GM18499 (cell line): Measurements from ENCODE around the gene LYSMD2.
"Not testable (repeated sequence)": the region's sequence is repeated elsewhere in the genome, so short reads cannot be mapped to it uniquely, and the experiment has no call there.

Source experiments
- ATAC-seq: cut with Tn5 transposase; IDR thresholded peaks from one replicate; pipeline ENCODE4 v1.9.1; 2021; ENCODE audit warnings: moderate number of reproducible peaks; ENCODE audit not compliant: insufficient read depth, unreplicated experiment

LYSMD2 gene, protein sequence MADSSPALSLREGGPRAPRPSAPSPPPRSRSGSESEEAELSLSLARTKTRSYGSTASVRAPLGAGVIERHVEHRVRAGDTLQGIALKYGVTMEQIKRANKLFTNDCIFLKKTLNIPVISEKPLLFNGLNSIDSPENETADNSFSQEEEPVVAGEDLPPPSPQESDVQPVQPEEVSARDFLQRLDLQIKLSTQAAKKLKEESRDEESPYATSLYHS

GRCh38 chr15:51737522-51738305, at the start of gene LYSMD2:
Gene LYSMD2, minus strand, starts transcription at chr15:51737655. Its CDS starts 33 bp downstream, at chr15:51737622.
- ATAC-seq: no peak

DNA sequence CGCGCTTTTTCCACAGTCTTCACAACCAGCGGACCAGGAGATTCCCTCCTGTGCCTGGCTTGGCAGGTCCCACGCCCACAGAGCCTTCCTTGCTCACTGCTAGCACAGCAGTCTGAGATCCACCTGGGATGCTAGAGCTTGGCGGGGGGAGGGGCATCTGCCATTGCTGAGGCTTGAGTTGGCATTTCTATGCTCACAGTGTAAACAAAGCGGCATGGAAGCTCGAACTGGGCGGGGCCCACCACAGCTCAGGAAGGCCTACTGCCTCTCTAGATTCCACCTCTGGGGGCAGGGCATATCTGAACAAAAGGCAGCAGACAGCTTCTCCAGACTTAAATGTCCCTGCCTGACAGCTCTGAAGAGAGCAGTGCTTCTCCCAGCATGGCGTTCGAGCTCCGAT, 49.7 kb upstream of the LYSMD2 start:
- ATAC-seq: not testable (repeated sequence)

- no peak for ATAC-seq
These were observed 46.5 kb upstream of the LYSMD2 start for GRCh38 chr15:51783967-51784366.

GRCh38 chr15:51782357-51782896, 45.0 kb upstream of the LYSMD2 start:
- no peak for ATAC-seq

DNA sequence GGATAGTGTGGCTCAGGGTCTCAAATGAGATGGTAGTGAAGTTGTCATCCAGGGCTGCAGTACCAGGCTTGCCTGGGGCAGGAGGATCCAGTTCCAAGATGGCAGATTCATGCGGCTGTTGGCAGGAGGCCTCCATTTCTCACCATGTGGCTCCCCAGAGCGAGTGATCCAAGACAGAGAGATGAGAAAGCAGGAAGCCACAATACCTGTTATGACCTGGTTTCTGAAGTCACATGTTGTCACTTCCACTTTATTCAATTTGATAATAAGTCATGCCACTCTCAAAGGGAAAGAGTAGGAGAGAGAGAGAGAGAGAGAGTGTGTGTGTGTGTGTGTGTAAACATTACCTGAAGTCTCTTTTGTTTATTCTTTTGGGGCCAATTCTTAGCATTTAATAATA, 44.1 kb upstream of the LYSMD2 start:
- no peak for ATAC-seq

DNA sequence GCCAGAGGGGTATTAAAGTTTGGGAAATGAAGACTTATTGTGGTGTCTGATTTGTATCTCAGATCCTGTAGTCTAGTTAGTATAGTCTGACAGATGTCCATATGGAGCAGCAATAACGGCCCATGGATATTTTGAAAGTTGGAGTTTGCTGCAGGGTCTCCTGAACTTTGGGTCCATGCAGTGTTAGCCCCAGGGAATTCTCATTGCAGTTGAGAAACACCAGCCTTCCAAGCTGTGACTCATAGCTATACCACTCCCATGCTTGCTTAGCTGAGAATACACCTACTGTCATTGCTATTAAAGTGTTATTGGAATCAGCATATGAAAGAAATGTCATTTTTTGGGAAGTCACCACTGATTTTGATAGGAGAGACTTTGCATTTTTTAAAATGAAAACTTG, 43.2 kb upstream of the LYSMD2 start:
- ATAC-seq: no peak

- no peak for ATAC-seq
These were observed 39.6 kb upstream of the LYSMD2 start for GRCh38 chr15:51776952-51777569.

DNA sequence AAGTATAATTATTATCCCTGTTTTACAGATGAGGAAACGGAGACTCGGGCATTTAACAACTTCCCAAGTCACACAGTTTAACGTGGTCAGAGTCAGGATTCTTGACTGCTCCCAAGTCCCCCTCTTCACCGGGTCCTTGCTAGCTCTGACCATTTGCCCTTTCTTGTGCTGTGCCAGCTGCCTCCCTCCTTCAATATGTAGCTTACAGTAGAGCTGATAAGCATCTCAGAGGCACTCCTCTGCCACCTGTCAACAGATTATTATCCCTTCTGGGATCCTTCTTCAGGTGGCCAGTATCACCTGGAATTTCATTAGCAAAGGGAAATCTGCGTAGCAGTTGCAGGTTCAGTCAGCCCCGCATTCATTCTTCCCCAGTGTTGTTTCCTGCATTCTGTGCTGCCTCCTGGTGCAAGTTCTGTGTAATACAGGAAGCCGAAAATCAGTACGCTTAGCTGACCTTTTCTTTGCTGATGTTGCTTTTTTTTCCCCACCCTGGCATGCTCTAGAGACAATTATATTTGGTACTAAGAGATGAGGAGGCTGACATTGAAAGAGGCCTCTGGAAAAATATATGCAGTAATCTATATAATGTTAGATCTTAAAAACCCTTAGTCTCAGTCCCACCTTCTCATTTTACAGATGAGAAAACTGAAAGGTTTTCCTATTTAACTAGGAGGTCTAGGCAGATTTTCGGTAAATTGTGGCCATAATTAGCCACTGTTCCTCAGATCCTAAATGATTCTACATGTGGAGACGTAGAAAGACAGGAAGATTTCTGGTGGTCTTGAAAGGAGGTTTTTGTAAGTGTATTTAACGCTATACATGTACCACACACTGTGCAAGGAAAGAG, 38.7 kb upstream of the LYSMD2 start:
- no peak for ATAC-seq

- no peak for ATAC-seq
These were observed 37.5 kb upstream of the LYSMD2 start for GRCh38 chr15:51774916-51775315.

GRCh38 chr15:51771773-51772172, 34.3 kb upstream of the LYSMD2 start:
- ATAC-seq: no peak

GRCh38 chr15:51770902-51771301, 33.4 kb upstream of the LYSMD2 start:
- ATAC-seq: no peak

DNA sequence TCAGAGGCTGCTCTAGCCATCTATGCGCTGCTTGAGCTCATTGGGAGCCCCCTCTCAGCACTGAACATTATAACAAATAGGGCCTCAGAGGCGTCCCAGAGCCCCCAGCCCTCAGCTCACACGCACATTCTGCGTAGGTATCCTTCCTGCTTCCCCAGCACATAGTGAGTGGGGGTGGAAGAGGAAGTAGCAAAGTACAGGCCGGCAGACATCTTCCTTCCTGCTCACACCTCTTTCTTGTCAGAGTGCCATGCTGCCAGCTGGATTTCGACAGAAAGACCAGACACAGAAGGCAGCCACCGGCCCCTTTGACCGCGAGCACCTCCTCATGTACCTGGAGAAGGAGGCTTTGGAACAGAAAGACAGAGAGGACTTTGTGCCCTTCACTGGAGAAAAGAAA, 30.6 kb upstream of the LYSMD2 start:
- ATAC-seq: no peak

- no peak for ATAC-seq
These were observed 28.9 kb upstream of the LYSMD2 start for GRCh38 chr15:51766341-51766740.

GRCh38 chr15:51765751-51766150, 28.3 kb upstream of the LYSMD2 start:
- no peak for ATAC-seq

GRCh38 chr15:51760805-51761204, 23.4 kb upstream of the LYSMD2 start:
- no peak for ATAC-seq

DNA sequence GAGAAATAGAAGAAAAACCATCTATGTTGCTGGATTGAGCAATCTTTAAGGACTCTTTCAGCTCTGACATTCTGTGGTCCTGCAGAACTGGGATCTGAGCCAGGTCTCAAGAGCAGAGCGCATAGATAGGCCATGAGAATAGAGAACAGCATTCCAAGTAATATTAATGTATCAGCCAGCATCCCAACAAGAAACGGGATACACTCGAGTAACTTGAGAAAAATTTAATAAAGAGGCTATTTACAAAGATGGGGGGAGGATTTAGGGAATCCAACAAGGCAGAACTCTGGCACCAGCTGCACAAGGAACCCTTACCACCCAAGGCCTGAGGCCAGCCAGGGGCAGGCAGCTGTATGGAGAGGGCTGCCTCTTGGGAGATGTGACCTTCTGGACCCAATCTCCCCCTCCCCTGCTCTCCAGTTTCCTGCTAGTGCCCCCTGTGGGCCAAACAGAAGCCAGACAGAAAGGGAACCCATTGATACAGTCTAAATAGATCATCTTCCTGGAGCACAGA, 22.2 kb upstream of the LYSMD2 start:
- ATAC-seq: no peak

DNA sequence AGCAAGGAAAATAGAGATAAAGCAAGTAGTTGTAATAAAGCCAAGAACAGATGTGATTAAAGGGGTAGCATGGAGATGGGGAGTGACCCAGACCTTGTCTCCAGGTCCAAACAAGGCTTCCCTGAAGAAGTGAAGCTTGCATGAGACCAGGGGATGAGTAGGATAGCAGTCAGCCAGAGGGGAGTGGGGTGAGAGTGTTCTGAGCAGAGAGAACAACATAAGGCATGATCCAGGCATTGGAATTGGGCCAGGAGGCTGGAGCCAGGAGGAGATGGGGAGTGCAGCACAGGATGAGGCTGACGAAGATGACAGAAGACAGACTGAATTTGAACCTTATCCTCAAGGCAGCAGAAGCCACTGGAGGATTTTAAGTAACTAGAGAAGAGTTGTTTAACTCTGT, 21.2 kb upstream of the LYSMD2 start:
- no peak for ATAC-seq

GRCh38 chr15:51757450-51757849, 20.0 kb upstream of the LYSMD2 start:
- ATAC-seq: no peak

GRCh38 chr15:51756482-51756881, 19.0 kb upstream of the LYSMD2 start:
- no peak for ATAC-seq

- ATAC-seq: no peak
These were observed 18.3 kb upstream of the LYSMD2 start for GRCh38 chr15:51755790-51756189.
